CD4-positive, alpha-beta T cell (primary cell): ENCODE data around the gene SEC11C. TPM values are rescaled to one million over a fixed set of nuclear protein-coding genes. Genes with fewer than 3 reads are reported as not detected.
"Not testable (repeated sequence)": the region's sequence is repeated elsewhere in the genome, so short reads cannot be mapped to it uniquely, and the experiment has no call there.

Experiments used
- ATAC-seq: fragments of 200-7000 bp; cut with Tn5 transposase; one replicate; pipeline ENCODE4 v1.10.0; 2022; ENCODE audit warnings: mild to moderate bottlenecking; ENCODE audit not compliant: poor library complexity
- CTCF ChIA-PET: fragments of 350-600 bp; sonication (Branson Sonifier 250); formaldehyde crosslinking; loops from one replicate; lab custom pipeline; 2021; ENCODE audit warnings: antibody characterized with exemption, inconsistent platforms; lab: Charles Lee
- POLR2A ChIA-PET: fragments of 350-600 bp; sonication (Branson Sonifier 250); formaldehyde crosslinking; loops from one replicate; lab custom pipeline; 2021; ENCODE audit warnings: antibody characterized with exemption, inconsistent platforms; lab: Charles Lee
- DNase-seq, 14 experiments: peaks; one replicate each; pipeline ENCODE4 v3.0.0-alpha.2; 2013 to 2020; ENCODE audit warnings: mixed read lengths in 2 of 14
- H3K27ac ChIP-seq, 2 donors: one replicate each; pipeline versions ENCODE4 v1.5.1 to v1.7.0; 2013; ENCODE audit warnings: low read length in 2 of 2, low read depth in 1 of 2, mild to moderate bottlenecking in 1 of 2
- H3K27me3 ChIP-seq, 2 experiments: 1 replicate in 1 of 2; 2 replicates in 1 of 2; pipeline versions ENCODE4 v1.6.1 to v1.7.0; 2013; ENCODE audit warnings: low read length in 2 of 2, control low read depth in 1 of 2, mild to moderate bottlenecking in 1 of 2, moderate library complexity in 1 of 2; ENCODE audit not compliant: insufficient read depth in 2 of 2, control insufficient read depth in 1 of 2
- H3K36me3 ChIP-seq: one replicate; pipeline ENCODE4 v1.6.1; 2013; ENCODE audit warnings: low read length, control low read depth; ENCODE audit not compliant: insufficient read depth
- H3K4me1 ChIP-seq: one replicate; pipeline ENCODE4 v1.6.1; 2013; ENCODE audit warnings: low read length, control low read depth; ENCODE audit not compliant: insufficient read depth
- H3K4me3 ChIP-seq: one replicate; pipeline ENCODE4 v1.5.1; 2013; ENCODE audit warnings: mild to moderate bottlenecking, low read length, moderate library complexity
- H3K9me3 ChIP-seq, 2 experiments: 1 replicate in 1 of 2; 2 replicates in 1 of 2; pipeline versions ENCODE4 v1.6.1 to v1.7.0; 2013; ENCODE audit warnings: low read length in 2 of 2, mild to moderate bottlenecking in 2 of 2, control low read depth in 1 of 2, moderate library complexity in 1 of 2; ENCODE audit not compliant: control insufficient read depth in 1 of 2, insufficient read depth in 1 of 2
- H3K27ac Mint-ChIP-seq: one replicate; pipeline ENCODE4 v1.8.0; 2020; ENCODE audit warnings: mixed read lengths
- H3K27me3 Mint-ChIP-seq: one replicate; pipeline ENCODE4 v1.8.0; 2021; ENCODE audit warnings: mixed read lengths
- H3K36me3 Mint-ChIP-seq: one replicate; pipeline ENCODE4 v1.8.0; 2021; ENCODE audit warnings: low read depth, mixed read lengths
- H3K4me1 Mint-ChIP-seq: one replicate; pipeline ENCODE4 v1.8.0; 2021; ENCODE audit warnings: low read depth, mixed read lengths
- H3K4me3 Mint-ChIP-seq: one replicate; pipeline ENCODE4 v1.8.0; 2020; ENCODE audit warnings: mild to moderate bottlenecking, mixed read lengths
- H3K9me3 Mint-ChIP-seq: one replicate; pipeline ENCODE4 v1.8.0; 2020; ENCODE audit warnings: mixed read lengths
- CTCF ChIP-seq: fragments of 200-600 bp; IDR thresholded peaks from one replicate; pipeline ENCODE4 v1.8.0; 2022; ENCODE audit warnings: antibody characterized with exemption, mild to moderate bottlenecking
- intact Hi-C, 2 experiments: fragments of 100-400 bp; cut with DNase I in 1 of 2; cut with micrococcal nuclease in 1 of 2; formaldehyde crosslinking; loops; one replicate each; pipeline versions ENCODE4 v1.15.1 to v1.9.0; 2023 to 2025; cut with DNase I, micrococcal nuclease
- total RNA-seq, 174 experiments: library from RNA in 2 of 174; stranded (reverse) in 2 of 174; gene quantifications; one replicate each; pipeline ENCODE4 v1.2.3 and lab custom pipeline; 2021 to 2026

The SEC11C gene
- total RNA-seq, 2 experiments from 2014 or later = 42.0 to 44.1 TPM

- no peak overlapping the region for H3K27ac ChIP-seq
- H3K27ac Mint-ChIP-seq = peak overlapping the region; percentile 98
- H3K9me3 Mint-ChIP-seq = no peaks in the 10 kb centered on the region
- no peak overlapping the region for H3K4me3 ChIP-seq
- TF ChIP-seq CTCF = no peak
- ATAC-seq (no peak), DNase-seq (peak in 2 of 14 experiments; percentile 16 to 30)
- H3K27me3 Mint-ChIP-seq = no peaks in the 10 kb centered on the region
- no peaks in the 10 kb centered on the region for H3K36me3 ChIP-seq
- H3K4me1 ChIP-seq = peaks cover 39% of the 10 kb centered on the region
- ChIA-PET CTCF (interaction anchor here (1.0 kb wide), 1 partner anchor 10 kb away, joined by 3 read pairs; no protein-coding TSS in a partner anchor), POLR2A (interaction anchor here (0.9 to 1.2 kb wide), 2 partner anchors 10 to 494 kb away, joined by 4 to 6 read pairs; no protein-coding TSS in a partner anchor)
- no peaks in the 10 kb centered on the region for H3K27me3 ChIP-seq
- peak overlapping the region; percentile 93 for H3K4me3 Mint-ChIP-seq
- intact Hi-C loops = loop anchor here (2.0 to 10.0 kb wide), 4 partner anchors 213 to 1514 kb away; partner anchors contain the start of genes LMAN1 (in 2 of the 2) and NEDD4L (in 1 of the 2)
- no peaks in the 10 kb centered on the region for H3K9me3 ChIP-seq
- peaks cover 56% of the 10 kb centered on the region for H3K4me1 Mint-ChIP-seq
- H3K36me3 Mint-ChIP-seq = peaks cover 8% of the 10 kb centered on the region
These were observed 1.8 kb downstream of the SEC11C start for GRCh38 chr18:59141294-59142068.

- H3K27ac ChIP-seq = peak overlapping the region in 1 of 2 donors; percentile 11
- DNase-seq = peak in 2 of 14 experiments; percentile 25 to 40
- no peaks in the 10 kb centered on the region for H3K27me3 Mint-ChIP-seq
- intact Hi-C loops = loop anchor here (2.0 to 10.0 kb wide), 4 partner anchors 213 to 1515 kb away; partner anchors contain the start of genes LMAN1 (in 2 of the 2) and NEDD4L (in 1 of the 2)
- no peaks in the 10 kb centered on the region for H3K9me3 ChIP-seq
- peaks cover 62% of the 10 kb centered on the region for H3K4me1 Mint-ChIP-seq
- no peaks in the 10 kb centered on the region for H3K36me3 ChIP-seq
- H3K27me3 ChIP-seq = no peaks in the 10 kb centered on the region
- peaks cover 39% of the 10 kb centered on the region for H3K4me1 ChIP-seq
- no peak for ATAC-seq
- TF ChIP-seq CTCF = no peak
- no peak overlapping the region for H3K4me3 ChIP-seq
- no peaks in the 10 kb centered on the region for H3K9me3 Mint-ChIP-seq
- CTCF ChIA-PET = interaction anchor here (1.4 kb wide), 1 partner anchor 9 kb away, joined by 3 read pairs; no protein-coding TSS in a partner anchor
- POLR2A ChIA-PET = no interaction called here
- peak overlapping the region; percentile 98 for H3K27ac Mint-ChIP-seq
- peaks cover 10% of the 10 kb centered on the region for H3K36me3 Mint-ChIP-seq
- H3K4me3 Mint-ChIP-seq = peak overlapping the region; percentile 93
These were observed 2.6 kb downstream of the SEC11C start for GRCh38 chr18:59142274-59142673.

GRCh38 chr18:59142800-59143416, 3.2 kb downstream of the SEC11C start:
- ChIA-PET CTCF (interaction anchor here (1.4 kb wide), 1 partner anchor 10 kb away, joined by 3 read pairs; no protein-coding TSS in a partner anchor), POLR2A (interaction anchor here (0.6 kb wide), 1 partner anchor 655 kb away, joined by 3 read pairs; no protein-coding TSS in a partner anchor)
- H3K36me3 ChIP-seq, H3K4me3 ChIP-seq, H3K27ac ChIP-seq, DNase-seq, H3K27me3 ChIP-seq, H3K9me3 Mint-ChIP-seq, H3K27me3 Mint-ChIP-seq, H3K9me3 ChIP-seq, ATAC-seq, H3K36me3 Mint-ChIP-seq: not testable (repeated sequence)
- peaks cover 68% of the 10 kb centered on the region for H3K4me1 Mint-ChIP-seq
- peak overlapping the region; percentile 93 for H3K4me3 Mint-ChIP-seq
- intact Hi-C loops = loop anchor here (2.0 to 10.0 kb wide), 4 partner anchors 212 to 1516 kb away; partner anchors contain the start of genes LMAN1 (in 2 of the 2) and NEDD4L (in 1 of the 2)
- H3K4me1 ChIP-seq = peaks cover 39% of the 10 kb centered on the region
- H3K27ac Mint-ChIP-seq = peak overlapping the region; percentile 98
